Common myeloid progenitor, CD34-positive (primary cell): Measurements from ENCODE around the gene ZBTB7C.

ENCODE experiments used
- CTCF ChIA-PET: fragments of 350-600 bp; sonication (Branson Sonifier 250); formaldehyde crosslinking; loops from one replicate; lab custom pipeline; 2021; ENCODE audit warnings: antibody characterized with exemption; lab: Charles Lee
- POLR2A ChIA-PET: fragments of 350-600 bp; sonication (Branson Sonifier 250); formaldehyde crosslinking; loops from one replicate; lab custom pipeline; 2021; ENCODE audit warnings: antibody characterized with exemption; lab: Charles Lee
- DNase-seq, 3 donors: peaks; one replicate each; pipeline versions ENCODE4 v3.0.0 to v3.0.0-alpha.2; 2013
- H3K27ac ChIP-seq, 2 experiments: 1 replicate in 1 of 2; 2 replicates in 1 of 2; pipeline ENCODE4 v1.7.0; 2013; ENCODE audit warnings: inconsistent platforms in 2 of 2, low read length in 2 of 2, mild to moderate bottlenecking in 2 of 2, low read depth in 1 of 2, moderate library complexity in 1 of 2; ENCODE audit not compliant: severe bottlenecking in 2 of 2, insufficient read depth in 1 of 2, poor library complexity in 1 of 2
- H3K27me3 ChIP-seq, 5 experiments: replicated peaks in 2 of 5; 1 replicate in 3 of 5; 2 replicates in 2 of 5; pipeline versions ENCODE4 v1.6.1 to v1.7.0; 2013; ENCODE audit warnings: low read length in 4 of 5, mild to moderate bottlenecking in 2 of 5, moderate library complexity in 2 of 5, inconsistent platforms in 1 of 5; ENCODE audit not compliant: insufficient read depth in 5 of 5, control insufficient read depth in 4 of 5
- H3K36me3 ChIP-seq, 4 experiments: 1 replicate in 2 of 4; 2 replicates in 2 of 4; pipeline versions ENCODE4 v1.6.1 to v1.7.0; 2013; ENCODE audit warnings: low read length in 3 of 4, control low read depth in 1 of 4, mild to moderate bottlenecking in 1 of 4; ENCODE audit not compliant: control insufficient read depth in 4 of 4, insufficient read depth in 4 of 4
- H3K4me1 ChIP-seq, 4 experiments: 1 replicate in 3 of 4; 2 replicates in 1 of 4; pipeline versions ENCODE4 v1.6.1 to v1.7.1; 2013; ENCODE audit warnings: low read length in 3 of 4, mild to moderate bottlenecking in 3 of 4, control low read depth in 1 of 4, inconsistent platforms in 1 of 4, moderate library complexity in 1 of 4; ENCODE audit not compliant: control insufficient read depth in 4 of 4, insufficient read depth in 4 of 4; ENCODE audit errors: control extremely low read depth in 1 of 4
- H3K4me3 ChIP-seq, 7 experiments: 1 replicate in 4 of 7; 2 replicates in 3 of 7; pipeline versions ENCODE4 v1.5.1 to v1.7.0; 2013; ENCODE audit warnings: mild to moderate bottlenecking in 7 of 7, low read length in 6 of 7, moderate library complexity in 6 of 7, inconsistent platforms in 2 of 7, low read depth in 2 of 7, control low read depth in 1 of 7; ENCODE audit not compliant: insufficient read depth in 4 of 7, control insufficient read depth in 1 of 7; ENCODE audit errors: extremely low read depth in 1 of 7
- H3K9me3 ChIP-seq, 5 experiments: 1 replicate in 4 of 5; 2 replicates in 1 of 5; pipeline versions ENCODE4 v1.6.1 to v1.7.1; 2013; ENCODE audit warnings: low read length in 4 of 5, mild to moderate bottlenecking in 2 of 5, inconsistent platforms in 1 of 5, low read depth in 1 of 5, moderate library complexity in 1 of 5; ENCODE audit not compliant: control insufficient read depth in 4 of 5, insufficient read depth in 2 of 5; ENCODE audit errors: control extremely low read depth in 1 of 5
- whole genome bisulfite sequencing: methylation state at CpG from one replicate; pipeline ENCODE4 v1.1.5; 2013; ENCODE audit not compliant: insufficient coverage; 5-methylcytosine and 5-hydroxymethylcytosine counted together

The ZBTB7C gene

GRCh38 chr18:48409591-48410094, 460 bp upstream of the ZBTB7C start:
- WGBS = under 1% methylated on average over 54 of the region's 55 CpGs
- ChIA-PET POLR2A (no interaction called here), CTCF (no interaction called here)
- DNase-seq = peak in 1 of 3 donors; percentile 23
- Histone ChIP-seq H3K4me1 (peaks cover 0 to 22% (median 19%) of the 10 kb centered on the region in 4 experiments), H3K4me3 (peak overlapping the region; percentile 28 to 81 (median 68)), H3K9me3 (peaks cover 0 to 4% (median 2%) of the 10 kb centered on the region in 5 experiments), H3K27me3 (peaks cover 18 to 94% (median 50%) of the 10 kb centered on the region in 5 experiments), H3K36me3 (no peaks in the 10 kb centered on the region), H3K27ac (no peak overlapping the region)

GRCh38 chr18:48408111-48408726, 964 bp downstream of the ZBTB7C start:
- ChIA-PET POLR2A (no interaction called here), CTCF (no interaction called here)
- no peaks in the 10 kb centered on the region for H3K36me3 ChIP-seq
- peaks cover 0 to 22% (median 19%) of the 10 kb centered on the region in 4 experiments for H3K4me1 ChIP-seq
- no peak overlapping the region for H3K27ac ChIP-seq
- WGBS = 3% methylated on average over 41 of the region's 42 CpGs
- peak overlapping the region in 3 of 7 experiments; percentile 59 to 62 (median 60) for H3K4me3 ChIP-seq
- peak in 2 of 3 donors; percentile 16 to 22 for DNase-seq
- peaks cover 15 to 94% (median 50%) of the 10 kb centered on the region in 5 experiments for H3K27me3 ChIP-seq
- peaks cover 0 to under 1% (median 0%) of the 10 kb centered on the region in 5 experiments for H3K9me3 ChIP-seq

GRCh38 chr18:48407358-48407757, 1.8 kb downstream of the ZBTB7C start:
- DNase-seq = no peak
- H3K27ac ChIP-seq = no peak overlapping the region
- H3K4me3 ChIP-seq = no peak overlapping the region
- no peaks in the 10 kb centered on the region for H3K9me3 ChIP-seq
- no peaks in the 10 kb centered on the region for H3K36me3 ChIP-seq
- ChIA-PET POLR2A (no interaction called here), CTCF (no interaction called here)
- peaks cover 15 to 95% (median 52%) of the 10 kb centered on the region in 5 experiments for H3K27me3 ChIP-seq
- WGBS = 75% methylated on average over 2 of the region's 3 CpGs
- H3K4me1 ChIP-seq = peaks cover 0 to 22% (median 19%) of the 10 kb centered on the region in 4 experiments

GRCh38 chr18:48405978-48406377, 3.2 kb downstream of the ZBTB7C start:
- no peak overlapping the region for H3K27ac ChIP-seq
- no peak for DNase-seq
- POLR2A ChIA-PET = interaction anchor here (0.6 kb wide), 1 partner anchor 442 kb away, joined by 3 read pairs; no protein-coding TSS in a partner anchor
- H3K36me3 ChIP-seq = no peaks in the 10 kb centered on the region
- 81% methylated on average over 3 of the region's 6 CpGs for WGBS
- CTCF ChIA-PET = no interaction called here
- H3K27me3 ChIP-seq = peaks cover 4 to 95% (median 50%) of the 10 kb centered on the region in 5 experiments
- no peaks in the 10 kb centered on the region for H3K9me3 ChIP-seq
- peaks cover 0 to 22% (median 19%) of the 10 kb centered on the region in 4 experiments for H3K4me1 ChIP-seq
- H3K4me3 ChIP-seq = no peak overlapping the region

DNA sequence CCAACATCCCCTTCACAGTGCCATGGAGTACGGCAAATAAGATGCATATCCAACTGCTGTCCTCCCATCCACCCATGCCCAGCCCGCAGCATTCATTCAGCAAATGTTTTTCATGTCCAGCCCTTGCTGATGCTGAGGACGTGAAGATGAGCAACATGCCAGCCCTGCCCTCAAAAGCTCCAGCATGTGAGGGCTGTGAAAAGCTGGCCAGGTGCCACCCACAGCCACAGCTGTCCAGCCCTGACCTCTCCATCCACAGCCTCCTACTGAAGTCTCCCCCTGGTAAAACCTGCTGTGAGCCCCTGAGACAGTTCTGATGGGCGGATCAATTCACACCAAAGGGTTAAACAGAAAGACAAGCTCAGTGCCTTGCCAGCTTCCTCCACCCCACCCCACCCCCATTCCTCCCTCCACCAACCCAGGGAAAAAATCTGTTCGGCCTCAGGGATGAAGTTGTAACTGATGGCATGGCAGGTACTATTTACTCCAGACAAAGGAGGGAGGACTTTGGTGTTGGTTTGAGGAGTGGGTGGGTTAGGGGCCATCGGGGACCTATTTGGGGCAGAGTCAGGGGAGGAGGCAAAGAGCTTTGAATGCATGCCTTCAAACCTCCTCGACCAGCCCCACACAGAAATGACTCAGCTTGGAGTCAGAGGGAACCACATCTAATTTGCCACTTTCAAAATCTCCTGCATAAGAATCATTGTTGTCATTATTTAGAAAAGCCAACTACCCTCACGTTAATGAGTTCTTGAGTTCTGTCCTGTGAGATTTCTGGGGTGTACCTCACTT, 4.3 kb downstream of the ZBTB7C start:
- no peaks in the 10 kb centered on the region for H3K9me3 ChIP-seq
- WGBS = 50% methylated on average over 4 of the region's 8 CpGs
- H3K27ac ChIP-seq = no peak overlapping the region
- CTCF ChIA-PET = interaction anchor here (0.7 kb wide), 1 partner anchor 60 kb away, joined by 3 read pairs; no protein-coding TSS in a partner anchor
- no peaks in the 10 kb centered on the region for H3K36me3 ChIP-seq
- H3K4me1 ChIP-seq = peaks cover 0 to 18% (median 11%) of the 10 kb centered on the region in 4 experiments
- no peak overlapping the region for H3K4me3 ChIP-seq
- peak in 2 of 3 donors; percentile 29 to 30 for DNase-seq
- peaks cover 4 to 95% (median 44%) of the 10 kb centered on the region in 5 experiments for H3K27me3 ChIP-seq
- POLR2A ChIA-PET = no interaction called here

DNA sequence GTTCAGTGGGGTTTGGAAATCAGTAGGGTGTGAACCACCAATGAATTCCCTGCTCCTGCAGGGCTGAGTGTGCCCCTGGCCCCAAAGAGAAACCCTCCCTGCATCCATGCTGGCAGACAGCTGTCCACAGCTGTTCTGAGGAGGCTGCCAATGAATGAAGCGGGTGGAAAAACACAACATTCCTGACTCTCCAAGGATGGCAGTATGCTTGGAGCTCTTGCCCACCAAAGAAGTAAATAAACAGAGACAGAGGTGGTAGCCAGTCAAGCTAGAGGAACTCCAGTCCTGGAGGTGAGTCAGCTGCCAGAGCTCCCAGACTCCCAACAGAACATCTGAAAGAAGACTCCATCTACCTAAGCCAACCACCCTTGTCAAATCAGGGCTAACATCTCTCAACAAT, 6.2 kb downstream of the ZBTB7C start:
- 100% methylated on average over 1 of the region's 1 CpG for WGBS
- Histone ChIP-seq H3K27ac (no peak overlapping the region), H3K36me3 (no peaks in the 10 kb centered on the region), H3K4me3 (no peak overlapping the region), H3K4me1 (peaks cover 0 to under 1% (median 0%) of the 10 kb centered on the region in 4 experiments), H3K27me3 (peaks cover 4 to 96% (median 40%) of the 10 kb centered on the region in 5 experiments), H3K9me3 (no peaks in the 10 kb centered on the region)
- no peak for DNase-seq
- POLR2A ChIA-PET = no interaction called here
- CTCF ChIA-PET = interaction anchor here (1.2 to 1.5 kb wide), 2 partner anchors 9 to 43 kb away, joined by 5 to 6 read pairs; no protein-coding TSS in a partner anchor
